K562 (cell line): ENCODE results near the gene FOSL1. TPM values are rescaled to one million over a fixed set of nuclear protein-coding genes. Genes with fewer than 3 reads are reported as not detected.

Source experiments
- ARID1B ChIP-seq: fragments of 450-650 bp; IDR thresholded peaks from 2 replicates; pipeline ENCODE4 v1.6.1; 2016; ENCODE audit warnings: antibody characterized with exemption, mild to moderate bottlenecking, inconsistent platforms
- CEBPZ ChIP-seq: fragments of 150-350 bp; IDR thresholded peaks from 2 replicates; pipeline ENCODE4 v1.6.1; 2014; ENCODE audit warnings: low read depth, mild to moderate bottlenecking, low read length, borderline replicate concordance
- CREBBP ChIP-seq: IDR thresholded peaks from one replicate; pipeline ENCODE4 v1.6.1; 2012; ENCODE audit warnings: low read depth, mild to moderate bottlenecking, control low read depth, inconsistent platforms, low read length
- DEAF1 ChIP-seq: fragments of 450-650 bp; formaldehyde crosslinking; IDR thresholded peaks from 2 replicates; pipeline ENCODE4 v1.4.0; 2020; ENCODE audit warnings: mild to moderate bottlenecking, moderate library complexity
- ELF4 ChIP-seq: fragments of 450-650 bp; formaldehyde crosslinking; IDR thresholded peaks from 2 replicates; pipeline ENCODE4 v1.4.0; 2022; ENCODE audit warnings: missing genetic modification characterization
- ETV6 ChIP-seq, 3 experiments: fragments of 150-350 bp in 1 of 3; sonication (generic) in 1 of 3; formaldehyde crosslinking in 1 of 3; IDR thresholded peaks; 2 replicates each; pipeline versions ENCODE4 v1.6.1 to v1.8.0; 2014 to 2022; ENCODE audit warnings: borderline replicate concordance in 2 of 3, low read depth in 2 of 3, antibody characterized with exemption in 1 of 3, low read length in 1 of 3, mild to moderate bottlenecking in 1 of 3, missing genetic modification reagents in 1 of 3
- HMGN3 ChIP-seq: IDR thresholded peaks from 2 replicates; pipeline ENCODE4 v1.6.1; 2011; ENCODE audit warnings: borderline replicate concordance, low read depth, mild to moderate bottlenecking, mixed read lengths, low read length; ENCODE audit not compliant: insufficient read length; ENCODE audit errors: extremely low read depth
- JUND ChIP-seq, 2 experiments: IDR thresholded peaks; 2 replicates in 1 of 2; 3 replicates in 1 of 2; pipeline ENCODE4 v1.6.1; 2011; ENCODE audit warnings: borderline replicate concordance in 2 of 2, low read depth in 2 of 2, low read length in 2 of 2, improper control_type of control experiment in 1 of 2, missing biosample characterization in 1 of 2, missing genetic modification characterization in 1 of 2, missing genetic modification reagents in 1 of 2
- KAT7 ChIP-seq: sonication (generic); formaldehyde crosslinking; IDR thresholded peaks from 2 replicates; pipeline ENCODE4 v1.8.0; 2022; ENCODE audit warnings: missing genetic modification reagents, mild to moderate bottlenecking, borderline replicate concordance
- MYC ChIP-seq, 2 experiments: fragments of 250-450 bp in 1 of 2; sonication (Bioruptor Pico) in 1 of 2; IDR thresholded peaks; 2 replicates each; pipeline versions ENCODE4 v1.5.1 to v1.6.1; 2012 to 2021; ENCODE audit warnings: low read depth in 2 of 2, borderline replicate concordance in 1 of 2, improper control_type of control experiment in 1 of 2, low read length in 1 of 2, mild to moderate bottlenecking in 1 of 2, moderate library complexity in 1 of 2
- NFE2 ChIP-seq: IDR thresholded peaks from 2 replicates; pipeline ENCODE4 v1.6.1; 2014; ENCODE audit warnings: antibody characterized with exemption, low read depth
- RNF2 ChIP-seq: sonication (generic); IDR thresholded peaks from 2 replicates; pipeline ENCODE4 v1.6.1; 2016
- TEAD4 ChIP-seq, 2 experiments: sonication (generic) in 1 of 2; formaldehyde crosslinking in 1 of 2; IDR thresholded peaks; 2 replicates each; pipeline versions ENCODE4 v1.6.1 to v1.8.0; 2012 to 2022; ENCODE audit warnings: borderline replicate concordance in 1 of 2, inconsistent platforms in 1 of 2, low read length in 1 of 2, mild to moderate bottlenecking in 1 of 2, missing genetic modification reagents in 1 of 2
- U2AF1 ChIP-seq: fragments of 200-400 bp; formaldehyde crosslinking; optimal IDR thresholded peaks from 2 replicates; pipeline ENCODE3; 2017; ENCODE audit warnings: mild to moderate bottlenecking, low read depth, low read length, moderate library complexity
- XRCC5 ChIP-seq: fragments of 200-400 bp; formaldehyde crosslinking; IDR thresholded peaks from 2 replicates; pipeline ENCODE4 v1.6.1; 2017; ENCODE audit warnings: low read depth, mild to moderate bottlenecking, low read length
- ZEB2 ChIP-seq: fragments of 450-650 bp; IDR thresholded peaks from 2 replicates; pipeline ENCODE4 v1.6.1; 2016
- ZNF253 ChIP-seq: fragments of 250-450 bp; sonication (Bioruptor Pico); conservative IDR thresholded peaks from 2 replicates; pipeline ENCODE4 v1.6.1; 2021; ENCODE audit warnings: mild to moderate bottlenecking
- ZNF263 ChIP-seq: sonication (generic); formaldehyde crosslinking; IDR thresholded peaks from 2 replicates; pipeline ENCODE4 v1.8.0; 2022; ENCODE audit warnings: mild to moderate bottlenecking, missing genetic modification reagents, borderline replicate concordance
- ZNF431 ChIP-seq: sonication (generic); formaldehyde crosslinking; IDR thresholded peaks from 2 replicates; pipeline ENCODE4 v1.8.0; 2022; ENCODE audit warnings: mild to moderate bottlenecking, missing genetic modification reagents
- ZNF79 ChIP-seq: fragments of 250-450 bp; sonication (Bioruptor Pico); IDR thresholded peaks from 2 replicates; pipeline ENCODE4 v1.4.0; 2020; ENCODE audit warnings: low read depth, mild to moderate bottlenecking, moderate library complexity
- polyA plus RNA-seq, 8 experiments: library from polyadenylated mRNA; depleted of rRNA in 4 of 8; stranded (reverse) in 5 of 8; unstranded in 3 of 8; fragments of >200 nt; fragmentation: Nextera tagmentation in 2 of 8; fragmentation: Illumina TruSeq in 1 of 8; extraction: Ambion mirVana in 2 of 8; extraction: Trizol in 1 of 8; gene quantifications; 2 replicates each; pipeline versions ENCODE4 v1.2.1 to v1.2.3, GENCODE V29; 2011 to 2014; ENCODE audit warnings: inconsistent platforms in 1 of 8, missing spikeins in 1 of 8
- total RNA-seq, 7 experiments: library from RNA; depleted of rRNA in 6 of 7; stranded (reverse); fragments of >200 nt in 6 of 7; fragmentation: Illumina TruSeq in 2 of 7; extraction: Trizol in 2 of 7; gene quantifications; 2 replicates each; pipeline versions ENCODE4 v1.2.1 to v1.2.3, GENCODE V29; 2011 to 2021; ENCODE audit warnings: low replicate concordance in 1 of 7

FOSL1 gene
- total and polyA plus RNA-seq, 9 of the 15 experiments (the other 6 are each of a cell fraction or from before 2014, with no cell fraction given): 3.5 to 39.6 (median 10.0) TPM

- 0 out of 2 replicates have a peak, but pooled peaks have one; percentile 45 for TF ChIP-seq ZNF431
- no peak for TF ChIP-seq U2AF1
- TF ChIP-seq ELF4: no peak
- TF ChIP-seq MYC (IDR thresholded peaks at IDR 0.05; ENCODE audit: low read depth, low read length): 0 out of 2 replicates have a peak, but pooled peaks have one; percentile 22
- TF ChIP-seq MYC (CRISPR knock-in tag; IDR thresholded peaks at IDR 0.05; ENCODE audit: borderline replicate concordance, low read depth): no peak
- peak; percentile 78 for TF ChIP-seq TEAD4 (IDR thresholded peaks at IDR 0.05; ENCODE audit: low read length)
- TF ChIP-seq TEAD4 (CRISPR knock-in tag; IDR thresholded peaks at IDR 0.05; ENCODE audit: borderline replicate concordance): 0 out of 2 replicates have a peak, but pooled peaks have one; percentile 72
- TF ChIP-seq CREBBP: no peak
- peak; percentile 54; the same call in 1 of the 2 replicates for TF ChIP-seq ARID1B
- TF ChIP-seq ZEB2: peak; percentile 30; the same call in 1 of the 2 replicates
- TF ChIP-seq ZNF263 (CRISPR knock-in tag): peak; percentile 85
- peak; percentile 71; the same call in 1 of the 2 replicates for TF ChIP-seq RNF2
- no peak for TF ChIP-seq CEBPZ
- TF ChIP-seq NFE2: 0 out of 2 replicates have a peak, but pooled peaks have one; percentile 5
- no peak for TF ChIP-seq ZNF253 (CRISPR knock-in tag)
- TF ChIP-seq XRCC5: peak; percentile 51; the same call in 1 of the 2 replicates
- TF ChIP-seq JUND (IDR thresholded peaks at IDR 0.05; ENCODE audit: borderline replicate concordance, low read depth, low read length): peak; percentile 73
- peak; percentile 73; the same call in 1 of the 3 replicates for TF ChIP-seq JUND (tag; IDR thresholded peaks at IDR 0.05; ENCODE audit: borderline replicate concordance, low read depth, low read length)
- TF ChIP-seq DEAF1 (CRISPR knock-in tag): no peak
- no peak for TF ChIP-seq ZNF79 (CRISPR knock-in tag)
- 0 out of 2 replicates have a peak, but pooled peaks have one; percentile 45 for TF ChIP-seq KAT7 (CRISPR knock-in tag)
- no peak for TF ChIP-seq ETV6 (IDR thresholded peaks at IDR 0.05; ENCODE audit: borderline replicate concordance in 1 of 2, low read depth in 2 of 2, low read length in 1 of 2)
- no peak for TF ChIP-seq ETV6 (CRISPR knock-in tag; IDR thresholded peaks at IDR 0.05; ENCODE audit: borderline replicate concordance)
- TF ChIP-seq HMGN3: peak; percentile 29
Observed at GRCh38 chr11:65903068-65903481, 2.9 kb upstream of the FOSL1 start (continued).
